Suprapubic skin (tissue), 3 donors: Measurements from ENCODE around the gene ACTBL2.

Experiments used
- CTCF ChIP-seq, 2 donors: fragments of 200-600 bp in 1 of 2; fragments of 450-650 bp in 1 of 2; sonication (generic) in 1 of 2; IDR thresholded peaks; one replicate each; pipeline ENCODE4 v1.5.1; 2016 to 2019; ENCODE audit warnings: antibody characterized with exemption in 2 of 2, mild to moderate bottlenecking in 1 of 2, moderate library complexity in 1 of 2
- EP300 ChIP-seq: sonication (generic); formaldehyde crosslinking; IDR thresholded peaks from one replicate; pipeline ENCODE4 v1.6.1; 2017; ENCODE audit warnings: antibody characterized with exemption

- TF ChIP-seq EP300 (no peak), CTCF (IDR thresholded peaks at IDR 0.05) (no peak)
Observed at GRCh38 chr5:57442080-57442839, 40.4 kb downstream of the ACTBL2 start.
